Ureter (tissue), 1 donor: ENCODE data around the gene CNTNAP2. TPM values are rescaled to one million over a fixed set of nuclear protein-coding genes. Genes with fewer than 3 reads are reported as not detected.
"Not testable (repeated sequence)": the region's sequence is repeated elsewhere in the genome, so short reads cannot be mapped to it uniquely, and the experiment has no call there.

ENCODE experiments used
- DNase-seq: peaks from one replicate; pipeline ENCODE4 v3.0.0-alpha.2; 2020; ENCODE audit warnings: low spot score
- total RNA-seq: library from RNA; stranded (reverse); gene quantifications from one replicate; pipeline ENCODE4 v1.2.4, GENCODE V29; 2023
- donor health status: DM: yes; HTN: yes; CAD: no.

The CNTNAP2 gene
- total RNA-seq, 1 donor from 2014 or later = 0.21 TPM

- no peak for DNase-seq
These were observed 2278.0 kb downstream of the CNTNAP2 start for GRCh38 chr7:148394582-148394981.

DNA sequence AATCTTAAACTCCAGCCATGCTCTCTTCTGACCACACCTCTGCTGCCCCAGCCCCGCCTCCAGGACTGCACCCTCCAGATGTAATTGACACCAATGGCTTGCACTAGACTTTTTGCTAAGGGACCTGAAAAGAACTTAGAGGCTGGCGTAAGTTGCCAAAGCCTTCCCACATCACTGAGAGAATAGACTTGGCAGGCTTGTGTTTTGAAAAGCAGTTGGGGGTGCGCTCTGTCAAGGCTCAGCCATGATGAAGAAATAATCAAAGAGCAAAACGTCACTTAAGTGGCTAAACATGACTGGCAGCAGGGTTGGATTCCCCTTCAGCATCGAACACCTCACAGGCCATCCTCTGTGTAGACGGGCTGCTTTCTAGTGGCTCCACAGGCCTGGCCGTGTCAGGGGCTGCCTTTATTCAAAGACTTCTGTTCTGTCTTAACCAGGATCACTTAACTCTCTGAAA is 2278.8 kb downstream of the CNTNAP2 start:
- no peak for DNase-seq

DNA sequence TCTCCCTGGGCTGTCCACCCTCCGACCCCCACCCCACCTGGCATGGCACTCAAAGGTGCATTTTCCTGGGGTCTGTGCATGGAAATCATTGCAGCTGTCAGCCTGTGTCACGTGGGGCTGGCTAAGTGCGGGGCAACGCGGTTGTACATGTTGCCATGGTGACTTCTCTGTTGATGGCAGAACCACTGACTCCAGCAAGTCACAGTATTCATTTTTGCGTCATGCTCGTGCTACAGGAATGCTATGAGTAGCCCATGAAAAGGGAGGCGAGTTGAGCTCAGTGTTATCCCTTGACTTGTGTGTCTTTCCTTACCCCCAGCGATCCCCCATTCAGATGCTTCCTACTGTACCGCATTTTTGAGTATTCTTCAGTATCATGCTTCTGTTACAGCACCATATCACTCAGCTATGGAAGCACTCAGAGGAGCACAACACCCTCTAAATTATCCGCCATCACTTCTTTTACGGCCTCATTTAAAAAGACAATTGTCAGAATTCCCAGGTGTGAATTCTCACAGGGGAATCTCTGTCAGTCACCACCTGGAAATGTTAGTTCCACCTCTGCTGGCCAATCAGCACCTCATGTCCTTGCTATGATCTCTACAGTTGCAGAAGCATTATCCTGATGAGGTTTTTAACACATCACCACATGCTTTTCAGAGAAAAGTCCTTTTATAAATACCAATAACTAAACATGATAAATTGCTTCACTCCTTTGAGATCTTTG is 2279.6 kb downstream of the CNTNAP2 start:
- DNase-seq = no peak

DNA sequence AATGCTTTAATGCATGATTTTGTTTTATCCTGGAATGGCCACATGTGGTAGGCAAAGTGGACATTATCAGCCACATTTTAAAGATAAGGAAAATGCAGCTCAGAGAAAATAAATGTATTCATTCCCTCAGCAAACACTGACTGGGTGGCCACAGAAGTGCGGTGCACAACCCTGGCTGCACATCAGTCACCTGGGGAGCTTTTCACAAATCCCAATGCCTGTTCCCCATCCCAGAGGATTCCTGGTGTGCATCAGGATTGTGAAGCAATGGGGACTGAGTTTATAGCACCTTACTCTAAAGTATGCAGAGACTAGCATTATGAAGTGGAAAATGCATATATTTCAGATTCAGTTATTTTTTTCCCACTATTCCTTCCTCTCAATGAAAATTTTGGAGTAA is 2280.5 kb downstream of the CNTNAP2 start:
- DNase-seq = no peak

DNA sequence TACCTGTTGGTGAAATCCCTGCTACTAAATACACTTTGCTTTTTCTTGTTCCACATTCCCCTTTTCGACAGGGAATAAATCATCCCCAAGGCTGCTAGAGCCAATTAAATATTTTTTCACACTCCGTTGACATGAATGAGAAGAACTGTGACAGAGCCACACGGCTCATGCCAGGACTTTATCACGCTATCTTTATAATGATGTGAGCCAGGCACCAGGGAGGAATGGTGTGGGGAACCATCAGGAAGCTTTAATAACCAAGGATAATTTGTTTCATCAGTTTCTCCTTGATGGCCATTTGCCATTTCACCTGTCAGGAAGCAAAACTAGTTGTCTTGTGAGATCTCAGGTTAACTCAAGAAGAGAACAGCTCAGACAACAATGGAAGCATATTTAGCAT is 2280.9 kb downstream of the CNTNAP2 start:
- no peak for DNase-seq

DNA sequence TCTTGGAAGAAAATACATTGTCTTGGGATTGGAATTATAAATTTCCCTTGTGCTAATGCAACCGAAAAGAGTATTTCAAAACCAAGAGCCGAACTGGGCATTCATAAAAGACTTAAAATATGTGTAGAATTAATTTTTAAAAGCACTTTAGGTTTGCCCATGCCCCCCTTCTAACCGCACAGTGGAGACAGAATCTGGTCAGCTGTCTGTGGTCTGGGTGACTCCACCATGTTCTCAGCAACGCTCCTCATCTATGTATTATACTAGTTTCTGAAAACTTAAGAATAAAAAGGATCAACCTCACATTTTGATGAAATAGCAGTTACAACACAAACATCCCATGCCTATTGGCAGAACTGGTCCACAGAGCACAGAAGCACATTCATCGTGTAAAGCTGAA is 2281.4 kb downstream of the CNTNAP2 start:
- no peak for DNase-seq

GRCh38 chr7:148398844-148399365 is 2282.3 kb downstream of the CNTNAP2 start:
- DNase-seq = no peak

DNA sequence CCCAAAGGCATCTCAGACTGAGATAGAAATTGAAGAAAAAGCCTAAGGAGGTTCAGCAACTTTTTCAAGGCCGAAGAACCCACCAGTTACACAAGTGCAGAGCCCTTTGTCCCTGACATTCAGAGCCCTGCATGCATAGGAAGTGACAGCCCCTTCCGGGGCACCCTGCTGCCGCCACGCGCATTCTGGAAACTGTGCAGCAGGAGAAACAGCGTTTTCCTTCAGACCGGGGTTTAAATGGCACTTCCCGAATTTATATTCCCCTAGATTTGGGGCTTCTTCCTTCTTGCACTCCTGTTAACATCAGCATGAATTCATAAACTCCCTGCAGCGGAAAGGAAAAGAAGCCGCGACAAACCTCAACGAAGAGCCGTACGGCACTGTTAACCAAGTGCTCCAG is 2283.5 kb downstream of the CNTNAP2 start:
- DNase-seq = no peak

- no peak for DNase-seq
These were observed 2285.6 kb downstream of the CNTNAP2 start for GRCh38 chr7:148402159-148402558.

- no peak for DNase-seq
These were observed 2286.9 kb downstream of the CNTNAP2 start for GRCh38 chr7:148403466-148403993.

DNA sequence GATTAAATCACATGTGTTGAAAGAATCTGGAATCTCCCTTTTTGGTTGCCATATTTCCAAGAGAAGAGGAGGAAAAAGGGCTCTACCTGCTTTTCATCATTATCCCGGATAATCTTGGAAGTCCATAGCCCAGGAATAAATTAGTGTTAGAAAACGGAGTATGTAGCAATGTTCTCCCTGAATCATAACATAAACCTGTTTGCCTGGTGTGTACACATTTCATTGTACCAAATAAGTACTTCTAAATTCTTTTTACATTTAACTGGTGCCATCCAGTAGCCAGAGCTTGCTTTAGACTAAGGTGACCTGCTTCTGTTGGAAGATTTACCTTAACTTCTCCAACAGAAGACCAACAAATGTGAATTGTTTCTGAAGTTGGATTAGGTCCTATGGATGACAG is 2291.7 kb downstream of the CNTNAP2 start:
- no peak for DNase-seq

DNA sequence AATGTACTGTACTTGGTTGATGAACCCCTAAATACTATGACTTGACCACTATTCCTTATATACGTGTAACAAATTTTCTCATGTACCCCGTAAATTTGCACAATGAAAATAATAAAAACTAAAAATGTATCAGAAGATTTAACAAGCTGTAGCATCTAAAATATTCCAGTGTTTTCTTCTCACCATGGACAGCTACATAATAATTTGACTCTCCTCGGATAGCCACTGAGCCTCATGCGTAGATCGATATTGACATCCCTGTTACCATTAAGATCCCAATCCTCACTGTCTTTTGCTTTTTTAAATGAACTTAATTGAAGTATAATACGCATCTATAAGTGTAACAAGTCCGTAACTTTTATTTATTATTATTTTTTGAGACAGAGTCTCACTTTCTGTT is 2294.3 kb downstream of the CNTNAP2 start:
- DNase-seq = no peak

DNA sequence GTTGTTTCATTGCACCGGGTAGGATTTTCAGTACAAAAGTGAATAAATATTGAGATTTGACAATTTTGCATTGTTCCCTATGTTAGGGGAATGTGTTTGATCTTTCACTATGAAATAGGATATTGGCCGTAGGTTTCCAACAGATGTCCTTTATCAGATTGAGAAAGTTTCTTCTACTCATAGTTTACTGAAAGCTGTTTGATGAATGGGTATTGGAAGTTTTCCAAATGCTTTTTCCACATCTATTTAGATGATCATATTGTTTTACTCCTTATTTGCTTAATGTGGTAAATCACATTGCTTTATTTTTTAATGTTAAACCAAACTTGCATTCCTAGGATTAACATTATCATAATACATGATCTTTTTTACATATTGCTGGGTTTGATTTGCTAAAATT is 2296.1 kb downstream of the CNTNAP2 start:
- DNase-seq = no peak

- no peak for DNase-seq
These were observed 2303.5 kb downstream of the CNTNAP2 start for GRCh38 chr7:148419856-148420832.

DNA sequence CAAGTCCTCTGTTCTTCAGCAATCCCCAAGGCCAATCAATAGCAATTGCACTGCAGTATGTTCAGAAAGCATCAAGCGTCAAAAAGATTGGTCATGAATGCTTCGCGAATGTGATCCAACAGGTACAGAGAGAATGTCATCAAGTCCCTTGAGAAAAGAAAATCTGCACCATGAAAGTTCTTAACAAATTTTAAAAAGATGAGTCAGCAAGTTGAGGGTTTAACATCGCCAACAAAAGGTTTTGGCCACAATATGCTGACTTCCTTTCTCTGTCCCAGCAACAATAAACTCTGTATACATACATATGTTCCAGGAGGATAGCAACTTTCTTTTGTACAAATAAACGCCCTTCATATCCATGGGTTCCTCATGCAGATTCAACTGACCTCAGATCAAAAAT is 2305.4 kb downstream of the CNTNAP2 start:
- no peak for DNase-seq

GRCh38 chr7:148426393-148426792 is 2309.8 kb downstream of the CNTNAP2 start:
- DNase-seq = not testable (repeated sequence)

DNA sequence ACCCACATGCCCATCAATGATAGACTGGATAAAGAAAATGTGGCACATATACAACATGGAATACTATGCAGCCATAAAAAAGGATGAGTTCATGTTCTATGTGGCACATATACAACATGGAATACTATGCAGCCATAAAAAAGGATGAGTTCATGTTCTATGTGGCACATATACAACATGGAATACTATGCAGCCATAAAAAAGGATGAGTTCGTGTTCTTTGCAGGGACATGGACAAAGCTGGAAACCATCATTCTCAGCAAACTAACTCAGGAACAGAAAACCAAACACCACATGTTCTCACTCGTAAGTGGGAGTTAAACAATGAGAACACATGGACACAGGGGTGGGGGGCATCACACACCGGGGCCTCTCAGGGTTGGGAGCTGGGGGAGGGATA is 2314.1 kb downstream of the CNTNAP2 start:
- DNase-seq = not testable (repeated sequence)

- DNase-seq = no peak
These were observed 2317.1 kb downstream of the CNTNAP2 start for GRCh38 chr7:148433521-148434180.

DNA sequence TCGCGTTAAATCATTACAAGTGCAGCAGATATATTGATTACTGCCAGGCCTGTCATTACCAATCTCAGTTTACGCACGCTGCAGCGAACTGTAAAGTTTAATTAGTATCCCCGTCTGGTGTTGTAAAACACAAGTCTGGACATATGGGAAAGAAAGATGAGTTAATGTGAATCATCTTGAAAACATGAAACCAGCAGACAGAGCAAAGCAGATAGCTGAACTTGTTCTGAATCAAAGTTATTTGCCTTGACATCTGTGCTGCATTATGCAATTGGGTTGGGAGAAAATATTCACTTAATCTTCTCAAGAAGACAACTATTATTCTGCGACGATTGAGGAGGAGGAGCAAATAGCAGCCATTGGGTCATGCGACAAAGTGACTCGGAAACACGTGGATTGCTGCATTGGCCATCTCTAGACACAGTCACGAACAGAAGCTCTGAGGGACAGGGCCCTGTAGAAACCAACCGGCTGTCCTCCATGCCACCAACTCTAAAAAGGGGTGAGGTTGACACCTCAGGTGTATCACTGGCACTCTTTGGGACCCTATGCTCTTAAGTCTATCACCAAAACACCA is 2317.7 kb downstream of the CNTNAP2 start:
- no peak for DNase-seq

DNA sequence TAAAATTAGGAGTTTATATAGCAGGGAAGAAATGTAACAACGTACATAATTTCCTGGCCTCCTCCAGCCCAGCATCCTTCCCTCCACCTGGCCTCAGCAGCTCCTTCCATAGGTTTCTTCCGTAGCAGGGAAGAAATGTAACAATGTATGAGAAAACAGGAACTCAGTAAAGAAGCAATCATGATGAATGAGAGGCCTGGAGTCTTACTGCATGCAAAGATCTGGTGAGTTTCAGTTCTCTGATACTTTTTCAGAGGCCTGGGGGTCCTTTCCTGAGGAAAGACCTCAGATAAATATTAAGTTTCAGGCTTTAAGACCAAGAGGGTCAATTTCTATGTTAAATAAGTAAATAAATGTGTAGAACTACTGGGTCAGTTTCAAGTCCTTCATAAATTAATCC is 2318.3 kb downstream of the CNTNAP2 start:
- DNase-seq = no peak

DNA sequence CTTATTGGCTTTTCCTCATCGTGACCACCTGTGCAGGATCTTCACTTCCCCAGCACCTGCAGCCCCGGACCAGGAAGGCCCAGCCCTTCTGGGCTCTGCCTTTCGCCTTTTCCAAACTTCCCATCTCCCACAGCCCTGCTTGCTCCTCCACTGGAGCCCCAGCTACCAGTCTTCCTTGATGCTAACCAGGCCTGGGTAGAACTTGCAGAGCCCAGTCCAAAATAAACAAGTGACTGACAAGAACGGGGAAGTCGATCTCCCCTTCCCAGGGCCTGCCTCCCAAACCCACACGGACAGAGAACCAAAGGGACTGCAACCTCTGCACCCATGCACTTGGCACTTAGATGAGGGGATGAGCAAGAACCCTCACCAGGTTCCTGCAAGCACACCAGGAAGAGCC is 2319.1 kb downstream of the CNTNAP2 start:
- DNase-seq = no peak
